PC-9 (cell line): ENCODE results near the gene ADGRD2.

Source experiments
- CTCF ChIP-seq: fragments of 200-600 bp; sonication (generic); conservative IDR thresholded peaks from 2 replicates; pipeline ENCODE4 v1.6.1; 2017; ENCODE audit warnings: mixed run types, antibody characterized with exemption, mild to moderate bottlenecking, moderate library complexity
- EZH2 ChIP-seq: fragments of 200-600 bp; sonication (generic); IDR thresholded peaks from 2 replicates; pipeline ENCODE4 v1.8.0; 2017; ENCODE audit warnings: antibody characterized with exemption, low read depth

GRCh38 chr9:124505901-124506346 is 55.7 kb downstream of the ADGRD2 start:
- no peak for TF ChIP-seq CTCF
- TF ChIP-seq EZH2: no peak
